SJCRH30 (cell line): ENCODE results near the gene WNT3A. TPM values are rescaled to one million over a fixed set of nuclear protein-coding genes. Genes with fewer than 3 reads are reported as not detected.

Experiments used
- DNase-seq, 2 experiments: peaks; one replicate each; pipeline ENCODE4 v3.0.0-alpha.2; 2015 to 2020
- H3K27ac ChIP-seq: fragments of 250-450 bp; sonication (Bioruptor Pico); 2 replicates; pipeline ENCODE4 v1.5.1; 2020; ENCODE audit warnings: mild to moderate bottlenecking, moderate library complexity
- H3K27me3 ChIP-seq: fragments of 250-450 bp; sonication (Bioruptor Pico); 2 replicates; pipeline ENCODE4 v1.5.1; 2020; ENCODE audit warnings: mild to moderate bottlenecking, moderate library complexity
- H3K36me3 ChIP-seq: fragments of 250-450 bp; sonication (Bioruptor Pico); 2 replicates; pipeline ENCODE4 v1.5.1; 2020; ENCODE audit warnings: mild to moderate bottlenecking, moderate library complexity
- H3K4me1 ChIP-seq: fragments of 250-450 bp; sonication (Bioruptor Pico); 2 replicates; pipeline ENCODE4 v1.5.1; 2020; ENCODE audit warnings: mild to moderate bottlenecking, moderate library complexity
- H3K4me3 ChIP-seq: fragments of 250-450 bp; sonication (Bioruptor Pico); 2 replicates; pipeline ENCODE4 v1.5.1; 2020; ENCODE audit warnings: mild to moderate bottlenecking, moderate library complexity
- H3K9me3 ChIP-seq: fragments of 250-450 bp; sonication (Bioruptor Pico); replicated peaks from 2 replicates; pipeline ENCODE4 v1.5.1; 2020; ENCODE audit warnings: mild to moderate bottlenecking, moderate library complexity
- total RNA-seq: library from RNA; depleted of rRNA; stranded (reverse); fragments of >200 nt; shearing (Covaris generic); gene quantifications from 2 replicates; pipeline ENCODE4 v1.2.3, GENCODE V29; 2014

Gene WNT3A
- total RNA-seq, 1 experiment from 2014 or later: not detected

- no peaks in the 10 kb centered on the region for H3K36me3 ChIP-seq
- H3K27ac ChIP-seq: no peak overlapping the region
- no peaks in the 10 kb centered on the region for H3K27me3 ChIP-seq
- no peak overlapping the region for H3K4me3 ChIP-seq
- H3K9me3 ChIP-seq: no peaks in the 10 kb centered on the region; the same call in 1 of the 2 replicates
- no peaks in the 10 kb centered on the region for H3K4me1 ChIP-seq
- DNase-seq: no peak
These were observed 22.5 kb downstream of the WNT3A start for GRCh38 chr1:228029281-228029680.

GRCh38 chr1:228030451-228031201 lies 23.8 kb downstream of the WNT3A start:
- no peak overlapping the region for H3K4me3 ChIP-seq
- no peaks in the 10 kb centered on the region for H3K4me1 ChIP-seq
- no peak overlapping the region for H3K27ac ChIP-seq
- H3K36me3 ChIP-seq: no peaks in the 10 kb centered on the region
- H3K27me3 ChIP-seq: no peaks in the 10 kb centered on the region
- no peaks in the 10 kb centered on the region; the same call in 1 of the 2 replicates for H3K9me3 ChIP-seq
- no peak for DNase-seq

GRCh38 chr1:228031276-228031995 lies 24.6 kb downstream of the WNT3A start:
- no peak overlapping the region for H3K27ac ChIP-seq
- no peaks in the 10 kb centered on the region for H3K4me1 ChIP-seq
- no peaks in the 10 kb centered on the region; the same call in 1 of the 2 replicates for H3K9me3 ChIP-seq
- no peak for DNase-seq
- H3K36me3 ChIP-seq: no peaks in the 10 kb centered on the region
- H3K4me3 ChIP-seq: no peak overlapping the region
- H3K27me3 ChIP-seq: no peaks in the 10 kb centered on the region

- no peaks in the 10 kb centered on the region for H3K36me3 ChIP-seq
- DNase-seq: no peak
- H3K9me3 ChIP-seq: no peaks in the 10 kb centered on the region
- no peak overlapping the region for H3K27ac ChIP-seq
- H3K4me3 ChIP-seq: no peak overlapping the region
- H3K27me3 ChIP-seq: no peaks in the 10 kb centered on the region
- no peaks in the 10 kb centered on the region for H3K4me1 ChIP-seq
These were observed 25.2 kb downstream of the WNT3A start for GRCh38 chr1:228032041-228032440.

- H3K27me3 ChIP-seq: no peaks in the 10 kb centered on the region
These were observed 26.6 kb downstream of the WNT3A start for GRCh38 chr1:228033376-228033775.

GRCh38 chr1:228034954-228035837 lies 28.4 kb downstream of the WNT3A start:
- H3K27ac ChIP-seq: no peak overlapping the region
- no peaks in the 10 kb centered on the region for H3K27me3 ChIP-seq
- H3K36me3 ChIP-seq: no peaks in the 10 kb centered on the region
- H3K4me1 ChIP-seq: no peaks in the 10 kb centered on the region
- H3K4me3 ChIP-seq: no peak overlapping the region
- DNase-seq: no peak
- H3K9me3 ChIP-seq: no peaks in the 10 kb centered on the region

More at GRCh38 chr1:228033376-228033775, 26.6 kb downstream of the WNT3A start:
- Histone ChIP-seq H3K9me3 (no peaks in the 10 kb centered on the region), H3K4me1 (no peaks in the 10 kb centered on the region), H3K36me3 (no peaks in the 10 kb centered on the region), H3K4me3 (no peak overlapping the region), H3K27ac (no peak overlapping the region)
- no peak for DNase-seq

GRCh38 chr1:228035844-228036243 lies 29.0 kb downstream of the WNT3A start:
- Histone ChIP-seq H3K27ac (no peak overlapping the region), H3K27me3 (no peaks in the 10 kb centered on the region), H3K36me3 (no peaks in the 10 kb centered on the region), H3K9me3 (no peaks in the 10 kb centered on the region), H3K4me3 (no peak overlapping the region), H3K4me1 (no peaks in the 10 kb centered on the region)
- no peak for DNase-seq

- Histone ChIP-seq H3K9me3 (no peaks in the 10 kb centered on the region), H3K36me3 (no peaks in the 10 kb centered on the region), H3K4me3 (no peak overlapping the region), H3K4me1 (no peaks in the 10 kb centered on the region), H3K27ac (no peak overlapping the region), H3K27me3 (no peaks in the 10 kb centered on the region)
- DNase-seq: no peak
These were observed 30.0 kb downstream of the WNT3A start for GRCh38 chr1:228036701-228037231.

GRCh38 chr1:228037401-228038386 lies 30.9 kb downstream of the WNT3A start:
- Histone ChIP-seq H3K9me3 (0 out of 2 replicates have a peak, but pooled peaks cover 2% of the 10 kb centered on the region), H3K27ac (no peak overlapping the region), H3K27me3 (no peaks in the 10 kb centered on the region), H3K4me3 (no peak overlapping the region), H3K4me1 (no peaks in the 10 kb centered on the region), H3K36me3 (no peaks in the 10 kb centered on the region)
- DNase-seq: no peak

GRCh38 chr1:228038387-228039005 lies 31.7 kb downstream of the WNT3A start:
- no peaks in the 10 kb centered on the region for H3K36me3 ChIP-seq
- DNase-seq: no peak
- no peaks in the 10 kb centered on the region for H3K4me1 ChIP-seq
- H3K27ac ChIP-seq: no peak overlapping the region
- H3K4me3 ChIP-seq: no peak overlapping the region
- H3K27me3 ChIP-seq: 0 out of 2 replicates have a peak, but pooled peaks cover 4% of the 10 kb centered on the region
- H3K9me3 ChIP-seq: 0 out of 2 replicates have a peak, but pooled peaks cover 2% of the 10 kb centered on the region

- H3K4me3 ChIP-seq: no peak overlapping the region
- no peak overlapping the region for H3K27ac ChIP-seq
- H3K27me3 ChIP-seq: 0 out of 2 replicates have a peak, but pooled peaks cover 4% of the 10 kb centered on the region
- no peaks in the 10 kb centered on the region for H3K4me1 ChIP-seq
- DNase-seq: no peak
- no peaks in the 10 kb centered on the region for H3K36me3 ChIP-seq
- H3K9me3 ChIP-seq: 0 out of 2 replicates have a peak, but pooled peaks cover 2% of the 10 kb centered on the region
These were observed 32.5 kb downstream of the WNT3A start for GRCh38 chr1:228039006-228039903.

GRCh38 chr1:228039986-228040385 lies 33.2 kb downstream of the WNT3A start:
- Histone ChIP-seq H3K36me3 (no peaks in the 10 kb centered on the region), H3K4me1 (no peaks in the 10 kb centered on the region), H3K27ac (no peak overlapping the region), H3K27me3 (0 out of 2 replicates have a peak, but pooled peaks cover 4% of the 10 kb centered on the region), H3K9me3 (0 out of 2 replicates have a peak, but pooled peaks cover 2% of the 10 kb centered on the region), H3K4me3 (no peak overlapping the region)
- DNase-seq: no peak
